Endothelial cell (in vitro differentiated cells): Measurements from ENCODE around the gene PTPN14. TPM values are rescaled to one million over a fixed set of nuclear protein-coding genes. Genes with fewer than 3 reads are reported as not detected.
"Not testable (repeated sequence)": the region's sequence is repeated elsewhere in the genome, so short reads cannot be mapped to it uniquely, and the experiment has no call there.

Source experiments
- DNase-seq: peaks from one replicate; pipeline ENCODE4 v3.0.0; 2021; ENCODE audit warnings: low spot score
- H3K27ac Mint-ChIP-seq: one replicate; pipeline ENCODE4 v1.8.0; 2021; ENCODE audit warnings: mixed read lengths, inconsistent platforms; ENCODE audit not compliant: unreplicated experiment
- H3K27me3 Mint-ChIP-seq: one replicate; pipeline ENCODE4 v1.8.0; 2021; ENCODE audit warnings: mild to moderate bottlenecking, moderate library complexity, mixed read lengths, inconsistent platforms; ENCODE audit not compliant: unreplicated experiment
- H3K36me3 Mint-ChIP-seq: one replicate; pipeline ENCODE4 v1.8.0; 2021; ENCODE audit warnings: mild to moderate bottlenecking, low read depth, mixed read lengths, inconsistent platforms; ENCODE audit not compliant: unreplicated experiment
- H3K4me1 Mint-ChIP-seq: one replicate; pipeline ENCODE4 v1.8.0; 2021; ENCODE audit warnings: mild to moderate bottlenecking, mixed read lengths, inconsistent platforms; ENCODE audit not compliant: unreplicated experiment
- H3K4me3 Mint-ChIP-seq: one replicate; pipeline ENCODE4 v1.8.0; 2021; ENCODE audit warnings: mild to moderate bottlenecking, mixed read lengths, inconsistent platforms; ENCODE audit not compliant: unreplicated experiment
- H3K9me3 Mint-ChIP-seq: one replicate; pipeline ENCODE4 v1.8.0; 2021; ENCODE audit warnings: mixed read lengths, inconsistent platforms; ENCODE audit not compliant: unreplicated experiment
- total RNA-seq: library from RNA; stranded (reverse); fragmentation: NEBNext Ultra II Directional; extraction: Animal tissue kit (Norgen Biotek cat#: 25700); gene quantifications from one replicate; pipeline ENCODE4 v1.2.1, GENCODE V29; 2021; ENCODE audit not compliant: unreplicated experiment
- TF ChIP-seq, protein P1 (sequence below): fragments of 200-600 bp; sonication (generic); IDR thresholded peaks from one replicate; pipeline ENCODE4 v1.5.0; 2021; ENCODE audit warnings: antibody characterized with exemption; ENCODE audit not compliant: unreplicated experiment

PTPN14 gene
- total RNA-seq, 1 donor from 2014 or later = 46.3 TPM

- Mint-ChIP-seq H3K36me3 (peaks cover 22% of the 10 kb centered on the region), H3K4me3 (no peak overlapping the region), H3K27me3 (peaks cover 5% of the 10 kb centered on the region), H3K27ac (no peak overlapping the region), H3K9me3 (peaks cover 7% of the 10 kb centered on the region), H3K4me1 (peaks cover 28% of the 10 kb centered on the region)
- TF ChIP-seq, protein P1, sequence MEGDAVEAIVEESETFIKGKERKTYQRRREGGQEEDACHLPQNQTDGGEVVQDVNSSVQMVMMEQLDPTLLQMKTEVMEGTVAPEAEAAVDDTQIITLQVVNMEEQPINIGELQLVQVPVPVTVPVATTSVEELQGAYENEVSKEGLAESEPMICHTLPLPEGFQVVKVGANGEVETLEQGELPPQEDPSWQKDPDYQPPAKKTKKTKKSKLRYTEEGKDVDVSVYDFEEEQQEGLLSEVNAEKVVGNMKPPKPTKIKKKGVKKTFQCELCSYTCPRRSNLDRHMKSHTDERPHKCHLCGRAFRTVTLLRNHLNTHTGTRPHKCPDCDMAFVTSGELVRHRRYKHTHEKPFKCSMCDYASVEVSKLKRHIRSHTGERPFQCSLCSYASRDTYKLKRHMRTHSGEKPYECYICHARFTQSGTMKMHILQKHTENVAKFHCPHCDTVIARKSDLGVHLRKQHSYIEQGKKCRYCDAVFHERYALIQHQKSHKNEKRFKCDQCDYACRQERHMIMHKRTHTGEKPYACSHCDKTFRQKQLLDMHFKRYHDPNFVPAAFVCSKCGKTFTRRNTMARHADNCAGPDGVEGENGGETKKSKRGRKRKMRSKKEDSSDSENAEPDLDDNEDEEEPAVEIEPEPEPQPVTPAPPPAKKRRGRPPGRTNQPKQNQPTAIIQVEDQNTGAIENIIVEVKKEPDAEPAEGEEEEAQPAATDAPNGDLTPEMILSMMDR = no peak
- no peak for DNase-seq
These were observed 39.8 kb downstream of the PTPN14 start for GRCh38 chr1:214511639-214511998.

GRCh38 chr1:214510914-214511638 lies 40.3 kb downstream of the PTPN14 start:
- peaks cover 22% of the 10 kb centered on the region for H3K36me3 Mint-ChIP-seq
- peaks cover 24% of the 10 kb centered on the region for H3K4me1 Mint-ChIP-seq
- TF ChIP-seq, protein P1 = no peak
- H3K27ac Mint-ChIP-seq = no peak overlapping the region
- no peak for DNase-seq
- peaks cover 7% of the 10 kb centered on the region for H3K9me3 Mint-ChIP-seq
- H3K4me3 Mint-ChIP-seq = no peak overlapping the region
- H3K27me3 Mint-ChIP-seq = peaks cover 1% of the 10 kb centered on the region

DNA sequence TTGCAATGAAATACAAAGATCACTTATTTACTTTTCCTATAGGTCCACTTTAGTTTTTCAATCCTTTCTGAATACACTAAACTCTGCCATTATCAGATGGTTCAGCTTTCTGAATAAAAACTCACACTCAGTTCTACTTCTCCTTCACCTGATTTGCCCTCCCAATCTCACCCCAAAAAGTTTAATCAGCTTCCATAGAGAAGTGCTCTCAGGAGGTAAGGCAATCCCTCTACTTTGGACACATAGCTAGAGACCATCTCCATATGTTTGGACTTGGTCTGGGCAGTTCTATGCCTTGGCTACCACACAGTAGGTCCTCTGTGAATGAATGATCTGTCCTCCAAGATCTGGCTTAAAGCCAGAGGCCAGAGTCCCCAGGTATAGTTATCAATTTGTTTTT lies 40.9 kb downstream of the PTPN14 start:
- no peak for DNase-seq
- peaks cover 1% of the 10 kb centered on the region for H3K27me3 Mint-ChIP-seq
- no peak overlapping the region for H3K4me3 Mint-ChIP-seq
- TF ChIP-seq, protein P1 = no peak
- H3K36me3 Mint-ChIP-seq = peaks cover 22% of the 10 kb centered on the region
- H3K9me3 Mint-ChIP-seq = peaks cover 7% of the 10 kb centered on the region
- H3K27ac Mint-ChIP-seq = no peak overlapping the region
- peaks cover 20% of the 10 kb centered on the region for H3K4me1 Mint-ChIP-seq

DNA sequence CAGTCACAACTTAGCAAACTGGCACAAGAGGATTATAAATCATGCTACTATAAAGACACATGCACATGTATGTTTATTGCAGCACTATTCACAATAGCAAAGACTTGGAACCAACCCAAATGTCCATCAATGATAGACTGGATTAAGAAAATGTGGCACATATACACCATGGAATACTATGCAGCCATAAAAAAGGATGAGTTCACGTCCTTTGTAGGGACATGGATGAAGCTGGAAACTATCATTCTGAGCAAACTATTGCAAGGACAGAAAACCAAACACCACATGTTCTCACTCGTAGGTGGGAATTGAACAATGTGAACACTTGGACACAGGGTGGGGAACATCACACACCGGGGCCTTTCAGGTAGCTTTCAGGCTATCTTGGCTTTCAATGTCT lies 41.8 kb downstream of the PTPN14 start:
- H3K4me3 Mint-ChIP-seq, H3K9me3 Mint-ChIP-seq, H3K27me3 Mint-ChIP-seq, DNase-seq: not testable (repeated sequence)
- Mint-ChIP-seq H3K4me1 (peaks cover 22% of the 10 kb centered on the region), H3K36me3 (peaks cover 29% of the 10 kb centered on the region), H3K27ac (peak overlapping the region; percentile 39)

- TF ChIP-seq, protein P1 = no peak
- Mint-ChIP-seq H3K4me1 (peaks cover 22% of the 10 kb centered on the region), H3K9me3 (peaks cover 7% of the 10 kb centered on the region), H3K4me3 (no peak overlapping the region), H3K27ac (no peak overlapping the region), H3K36me3 (peaks cover 26% of the 10 kb centered on the region), H3K27me3 (no peaks in the 10 kb centered on the region)
- no peak for DNase-seq
These were observed 44.4 kb downstream of the PTPN14 start for GRCh38 chr1:214506972-214507431.
